ENCODE data around the gene HTRA1.

HTRA1 gene

GRCh38 chr10:122449153-122449552 is 12.2 kb upstream of the HTRA1 start:
- no peak for DNase-seq (ENCODE audit: low read depth)
- no peak for TF ChIP-seq CTCF (IDR thresholded peaks at IDR 0.05; ENCODE audit: insufficient read depth, low read depth, low read length, missing control alignments)
- no peak overlapping the region for H3K4me3 ChIP-seq (ENCODE audit: low read depth, low read length)

DNA sequence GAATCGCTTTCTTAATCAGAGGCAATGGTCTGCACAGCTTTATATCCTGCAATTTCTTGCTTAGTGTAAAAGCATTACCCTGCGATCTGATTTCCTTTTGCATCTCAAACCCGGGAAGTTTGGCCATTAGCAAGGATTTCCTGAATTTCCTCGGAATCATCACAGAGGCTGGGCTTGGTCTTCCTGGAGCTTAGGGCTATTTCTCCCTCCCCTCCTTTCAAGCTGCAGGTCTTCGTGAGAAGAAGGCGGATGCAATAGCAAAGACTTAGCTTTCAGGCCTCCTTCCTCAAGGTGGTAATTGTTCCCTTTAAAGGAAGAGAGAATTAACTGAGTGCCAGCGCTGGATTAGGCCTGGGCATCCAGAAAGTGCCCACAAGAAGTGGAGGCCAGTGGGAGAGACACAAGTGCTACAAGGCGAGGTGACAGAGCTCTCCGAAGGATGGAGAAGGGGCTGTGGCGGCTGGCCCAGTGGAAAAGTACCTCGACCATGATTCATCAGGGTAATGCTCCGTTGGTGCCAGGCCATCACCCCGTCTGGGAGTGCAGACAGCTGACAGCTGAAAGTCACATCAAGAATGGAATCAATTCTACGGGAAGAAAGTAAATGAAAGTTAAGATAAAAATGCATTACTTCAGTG is 10.9 kb upstream of the HTRA1 start:
- no peak overlapping the region for H3K4me3 ChIP-seq (ENCODE audit: low read depth, low read length)
- DNase-seq (ENCODE audit: low read depth), result no peak
- no peak for TF ChIP-seq CTCF (IDR thresholded peaks at IDR 0.05; ENCODE audit: insufficient read depth, low read depth, low read length, missing control alignments)

GRCh38 chr10:122454071-122454470 is 7.3 kb upstream of the HTRA1 start:
- TF ChIP-seq CTCF (IDR thresholded peaks at IDR 0.05; ENCODE audit: insufficient read depth, low read depth, low read length, missing control alignments), result no peak
- H3K4me3 ChIP-seq (ENCODE audit: low read depth, low read length), result no peak overlapping the region
- no peak for DNase-seq (ENCODE audit: low read depth)

DNA sequence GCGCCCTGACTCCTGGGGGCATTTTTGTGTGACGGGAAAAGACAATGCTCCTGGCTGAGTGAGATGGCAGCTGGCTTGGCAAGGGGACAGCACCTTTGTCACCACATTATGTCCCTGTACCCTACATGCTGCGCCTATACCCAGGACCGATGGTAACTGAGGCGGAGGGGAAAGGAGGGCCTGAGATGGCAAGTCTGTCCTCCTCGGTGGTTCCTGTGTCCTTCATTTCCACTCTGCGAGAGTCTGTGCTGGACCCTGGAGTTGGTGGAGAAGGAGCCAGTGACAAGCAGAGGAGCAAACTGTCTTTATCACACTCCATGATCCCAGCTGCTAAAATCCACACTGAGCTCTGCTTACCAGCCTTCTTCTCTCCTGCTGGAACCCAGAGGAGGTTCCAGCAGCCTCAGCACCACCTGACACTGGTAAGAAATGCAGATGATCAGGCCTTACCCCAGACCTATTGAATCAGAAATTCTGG is 6.7 kb upstream of the HTRA1 start, which contains the start of gene ARMS2:
ARMS2 (plus strand) TSS at position 51 of the 478 bp plus-strand sequence; CDS start at position 126, 75 bp downstream.
- DNase-seq (ENCODE audit: low read depth), result no peak
- TF ChIP-seq CTCF (IDR thresholded peaks at IDR 0.05; ENCODE audit: insufficient read depth, low read depth, low read length, missing control alignments), result no peak

DNA sequence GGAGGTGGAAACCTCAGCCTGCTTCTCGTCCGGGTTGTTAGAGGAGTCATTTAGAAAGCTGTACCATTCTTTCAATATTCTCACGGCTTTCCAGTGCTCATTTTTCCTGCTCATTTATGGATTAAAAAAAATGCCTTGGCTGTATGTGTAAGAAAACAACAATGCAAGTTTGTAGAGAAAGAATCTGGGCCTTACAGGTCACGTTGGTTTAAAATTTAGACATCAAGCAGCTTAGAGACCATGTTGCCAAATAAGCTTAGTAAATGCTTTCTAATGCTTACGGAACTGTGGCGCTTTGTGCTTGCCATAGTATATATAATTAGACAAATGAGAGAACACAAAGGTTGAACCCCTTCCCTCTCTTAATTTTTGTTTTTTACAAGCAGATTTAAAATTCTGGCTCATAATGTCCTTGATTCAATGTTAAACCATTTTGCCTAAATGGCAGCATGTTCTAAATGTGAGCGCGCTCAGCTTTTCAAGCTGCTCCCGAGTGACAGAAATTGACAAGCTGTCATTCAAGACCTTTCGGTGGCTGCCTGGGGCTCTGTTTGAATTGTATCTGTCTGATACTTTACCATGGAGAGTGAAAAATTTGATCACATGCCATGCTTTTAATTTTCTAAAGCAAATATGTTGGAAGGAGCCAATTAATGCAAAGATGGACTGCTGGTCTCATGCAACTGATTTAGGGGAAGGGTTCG is 5.8 kb upstream of the HTRA1 start:
- DNase-seq (ENCODE audit: low read depth), result no peak
- H3K4me3 ChIP-seq (ENCODE audit: low read depth, low read length), result no peak overlapping the region
- TF ChIP-seq CTCF (IDR thresholded peaks at IDR 0.05; ENCODE audit: insufficient read depth, low read depth, low read length, missing control alignments), result no peak

More for the DNA sequence above, 6.7 kb upstream of the HTRA1 start, which contains the start of gene ARMS2:
- no peak within 1 kb of the TSS for H3K4me3 ChIP-seq (ENCODE audit: low read depth, low read length)

- H3K4me3 ChIP-seq (ENCODE audit: low read depth, low read length), result no peak overlapping the region
- TF ChIP-seq CTCF (IDR thresholded peaks at IDR 0.05; ENCODE audit: insufficient read depth, low read depth, low read length, missing control alignments), result no peak
- DNase-seq (ENCODE audit: low read depth), result no peak
These were observed 3.4 kb upstream of the HTRA1 start for GRCh38 chr10:122457934-122458333.

Measured in GM12865 (cell line).